HepG2 (cell line): ENCODE measurements around the gene MATN1. TPM values are rescaled to one million over a fixed set of nuclear protein-coding genes. Genes with fewer than 3 reads are reported as not detected.
A peak's percentile ranks its signal among the peaks of the same experiment; 100 is the strongest.

Experiments used
- CBX1 ChIP-seq: IDR thresholded peaks from one replicate; pipeline ENCODE4 v1.6.1; 2016; ENCODE audit warnings: antibody characterized with exemption, low read depth
- FIP1L1 ChIP-seq: fragments of 200-400 bp; formaldehyde crosslinking; IDR thresholded peaks from 2 replicates; pipeline ENCODE4 v1.6.1; 2018; ENCODE audit warnings: low read depth, mild to moderate bottlenecking, low read length, moderate library complexity, borderline replicate concordance; ENCODE audit not compliant: insufficient read depth
- GATA4 ChIP-seq: sonication (generic); IDR thresholded peaks from 2 replicates; pipeline ENCODE4 v1.6.1; 2016; ENCODE audit warnings: antibody characterized with exemption, low read depth, borderline replicate concordance
- HNF4G ChIP-seq, 2 experiments: sonication (generic) in 1 of 2; formaldehyde crosslinking in 1 of 2; IDR thresholded peaks; 2 replicates each; pipeline versions ENCODE4 v1.4.0 to v1.6.1; 2011 to 2020; ENCODE audit warnings: borderline replicate concordance in 2 of 2, low read depth in 2 of 2, mild to moderate bottlenecking in 2 of 2, low read length in 1 of 2, missing genetic modification reagents in 1 of 2, moderate library complexity in 1 of 2
- MTA1 ChIP-seq: sonication (generic); formaldehyde crosslinking; IDR thresholded peaks from 2 replicates; pipeline ENCODE4 v1.4.0; 2020; ENCODE audit warnings: missing genetic modification reagents, mild to moderate bottlenecking, borderline replicate concordance
- MTF2 ChIP-seq: sonication (generic); formaldehyde crosslinking; IDR thresholded peaks from 2 replicates; pipeline ENCODE4 v1.5.0; 2020; ENCODE audit warnings: missing genetic modification reagents, borderline replicate concordance
- NR2C2 ChIP-seq: sonication (generic); formaldehyde crosslinking; IDR thresholded peaks from 2 replicates; pipeline ENCODE4 v1.4.0; 2020; ENCODE audit warnings: missing genetic modification reagents, mild to moderate bottlenecking, moderate library complexity, borderline replicate concordance
- PCBP2 ChIP-seq: fragments of 200-400 bp; formaldehyde crosslinking; optimal IDR thresholded peaks from 2 replicates; pipeline ENCODE3; 2018; ENCODE audit warnings: low read length, low read depth; ENCODE audit not compliant: poor library complexity, severe bottlenecking
- PTBP1 ChIP-seq: fragments of 200-400 bp; formaldehyde crosslinking; IDR thresholded peaks from 2 replicates; pipeline ENCODE4 v1.6.1; 2018; ENCODE audit warnings: low read length, low read depth; ENCODE audit not compliant: poor library complexity, severe bottlenecking
- SMYD3 ChIP-seq: sonication (generic); formaldehyde crosslinking; IDR thresholded peaks from 2 replicates; pipeline ENCODE4 v1.8.1; 2023; ENCODE audit warnings: mild to moderate bottlenecking, missing genetic modification reagents
- TCF7 ChIP-seq: sonication (generic); IDR thresholded peaks from 2 replicates; pipeline ENCODE4 v1.6.1; 2016; ENCODE audit warnings: antibody characterized with exemption, low read depth
- XBP1 ChIP-seq: sonication (generic); formaldehyde crosslinking; IDR thresholded peaks from 2 replicates; pipeline ENCODE4 v1.5.0; 2020; ENCODE audit warnings: missing genetic modification reagents
- YEATS2 ChIP-seq: sonication (generic); formaldehyde crosslinking; IDR thresholded peaks from 2 replicates; pipeline ENCODE4 v1.4.0; 2020; ENCODE audit warnings: missing genetic modification reagents, borderline replicate concordance
- ZFX ChIP-seq: sonication (generic); formaldehyde crosslinking; IDR thresholded peaks from 2 replicates; pipeline ENCODE4 v1.4.0; 2020; ENCODE audit warnings: mild to moderate bottlenecking, low read depth, missing genetic modification reagents, moderate library complexity
- ZSCAN22 ChIP-seq: sonication (generic); formaldehyde crosslinking; IDR thresholded peaks from 2 replicates; pipeline ENCODE4 v1.4.0; 2020; ENCODE audit warnings: mild to moderate bottlenecking, missing genetic modification reagents
- polyA plus RNA-seq, 8 experiments: library from polyadenylated mRNA; depleted of rRNA in 3 of 8; stranded (reverse) in 7 of 8; unstranded in 1 of 8; fragments of >200 nt; fragmentation: Illumina TruSeq in 4 of 8; extraction: Trizol in 4 of 8; gene quantifications; 2 replicates each; pipeline versions ENCODE4 v1.2.1 to v1.2.3, GENCODE V29; 2011 to 2016; ENCODE audit warnings: low read depth in 4 of 8, missing spikeins in 1 of 8, mixed read lengths in 1 of 8; ENCODE audit not compliant: insufficient read depth in 1 of 8
- total RNA-seq, 5 experiments: library from RNA; depleted of rRNA; stranded (reverse); fragments of >200 nt; fragmentation: Illumina TruSeq; extraction: Trizol; gene quantifications; 2 replicates each; pipeline ENCODE4 v1.2.3, GENCODE V29; 2016; ENCODE audit warnings: low read depth in 1 of 5
- TF ChIP-seq, protein P1 (sequence below): fragments of 450-650 bp; IDR thresholded peaks from 2 replicates; pipeline ENCODE4 v1.6.1; 2016
- TF ChIP-seq, protein P2 (sequence below): sonication (generic); formaldehyde crosslinking; IDR thresholded peaks from 2 replicates; pipeline ENCODE4 v1.5.0; 2020; ENCODE audit warnings: mild to moderate bottlenecking, missing genetic modification reagents
- TF ChIP-seq, protein P3 (sequence below): sonication (generic); formaldehyde crosslinking; IDR thresholded peaks from 2 replicates; pipeline ENCODE4 v1.4.0; 2020; ENCODE audit warnings: mild to moderate bottlenecking, low read depth, missing genetic modification reagents
- TF ChIP-seq, protein P4 (sequence below): sonication (generic); formaldehyde crosslinking; IDR thresholded peaks from 2 replicates; pipeline ENCODE4 v1.8.1; 2023; ENCODE audit warnings: mild to moderate bottlenecking, inconsistent platforms, moderate library complexity, missing genetic modification reagents, borderline replicate concordance
- TF ChIP-seq, protein P5 (sequence below): sonication (generic); formaldehyde crosslinking; IDR thresholded peaks from 2 replicates; pipeline ENCODE4 v1.4.0; 2020; ENCODE audit warnings: mild to moderate bottlenecking, missing genetic modification reagents

The MATN1 gene
- total and polyA plus RNA-seq, 2 of the 13 experiments (the other 11 are each of a cell fraction or from before 2014, with no cell fraction given) = 0.04 to 0.05 TPM

DNA sequence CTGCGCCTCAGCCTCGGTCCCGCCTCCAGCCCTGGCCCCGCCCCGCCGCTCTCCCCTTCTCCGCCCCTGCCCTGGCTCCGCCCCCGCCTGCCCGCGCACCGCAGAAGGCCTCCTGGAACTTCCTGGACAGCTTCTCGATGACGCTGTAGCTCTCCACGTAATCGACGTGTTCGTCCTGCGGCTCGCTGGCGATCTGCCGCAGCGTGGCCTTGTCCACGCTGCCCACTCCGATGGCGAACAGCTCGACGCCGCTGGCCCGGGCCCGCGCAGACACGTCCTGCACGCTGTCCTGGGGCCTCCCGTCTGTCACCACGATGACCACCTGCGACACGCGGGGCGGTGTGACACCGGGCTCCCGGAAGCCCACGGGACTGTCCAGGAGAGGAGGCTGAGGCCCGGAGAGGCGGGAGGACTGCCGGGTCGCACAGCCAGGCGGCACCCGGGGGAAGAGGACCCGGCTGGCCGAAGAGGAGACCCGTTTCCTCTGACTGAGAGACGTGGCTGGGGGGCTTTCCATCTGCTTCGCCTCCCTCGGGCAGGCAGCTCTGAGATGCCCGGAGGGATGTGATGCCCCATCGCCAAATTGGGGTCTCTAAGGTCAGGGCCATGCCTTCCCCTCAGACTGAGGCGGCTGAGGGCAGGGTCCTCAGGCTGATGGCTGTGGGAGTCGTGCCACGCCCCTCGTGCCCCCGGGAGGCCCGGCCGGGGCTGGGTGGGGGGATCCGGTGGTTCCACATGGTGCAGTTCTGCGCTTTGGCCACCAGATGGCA is 4.6 kb downstream of the MATN1 start (continued):
- TF ChIP-seq, protein P1, sequence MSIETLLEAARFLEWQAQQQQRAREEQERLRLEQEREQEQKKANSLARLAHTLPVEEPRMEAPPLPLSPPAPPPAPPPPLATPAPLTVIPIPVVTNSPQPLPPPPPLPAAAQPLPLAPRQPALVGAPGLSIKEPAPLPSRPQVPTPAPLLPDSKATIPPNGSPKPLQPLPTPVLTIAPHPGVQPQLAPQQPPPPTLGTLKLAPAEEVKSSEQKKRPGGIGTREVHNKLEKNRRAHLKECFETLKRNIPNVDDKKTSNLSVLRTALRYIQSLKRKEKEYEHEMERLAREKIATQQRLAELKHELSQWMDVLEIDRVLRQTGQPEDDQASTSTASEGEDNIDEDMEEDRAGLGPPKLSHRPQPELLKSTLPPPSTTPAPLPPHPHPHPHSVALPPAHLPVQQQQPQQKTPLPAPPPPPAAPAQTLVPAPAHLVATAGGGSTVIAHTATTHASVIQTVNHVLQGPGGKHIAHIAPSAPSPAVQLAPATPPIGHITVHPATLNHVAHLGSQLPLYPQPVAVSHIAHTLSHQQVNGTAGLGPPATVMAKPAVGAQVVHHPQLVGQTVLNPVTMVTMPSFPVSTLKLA = no peak
- TF ChIP-seq YEATS2 (CRISPR knock-in tag) = peak; percentile 70
- TF ChIP-seq, protein P2, sequence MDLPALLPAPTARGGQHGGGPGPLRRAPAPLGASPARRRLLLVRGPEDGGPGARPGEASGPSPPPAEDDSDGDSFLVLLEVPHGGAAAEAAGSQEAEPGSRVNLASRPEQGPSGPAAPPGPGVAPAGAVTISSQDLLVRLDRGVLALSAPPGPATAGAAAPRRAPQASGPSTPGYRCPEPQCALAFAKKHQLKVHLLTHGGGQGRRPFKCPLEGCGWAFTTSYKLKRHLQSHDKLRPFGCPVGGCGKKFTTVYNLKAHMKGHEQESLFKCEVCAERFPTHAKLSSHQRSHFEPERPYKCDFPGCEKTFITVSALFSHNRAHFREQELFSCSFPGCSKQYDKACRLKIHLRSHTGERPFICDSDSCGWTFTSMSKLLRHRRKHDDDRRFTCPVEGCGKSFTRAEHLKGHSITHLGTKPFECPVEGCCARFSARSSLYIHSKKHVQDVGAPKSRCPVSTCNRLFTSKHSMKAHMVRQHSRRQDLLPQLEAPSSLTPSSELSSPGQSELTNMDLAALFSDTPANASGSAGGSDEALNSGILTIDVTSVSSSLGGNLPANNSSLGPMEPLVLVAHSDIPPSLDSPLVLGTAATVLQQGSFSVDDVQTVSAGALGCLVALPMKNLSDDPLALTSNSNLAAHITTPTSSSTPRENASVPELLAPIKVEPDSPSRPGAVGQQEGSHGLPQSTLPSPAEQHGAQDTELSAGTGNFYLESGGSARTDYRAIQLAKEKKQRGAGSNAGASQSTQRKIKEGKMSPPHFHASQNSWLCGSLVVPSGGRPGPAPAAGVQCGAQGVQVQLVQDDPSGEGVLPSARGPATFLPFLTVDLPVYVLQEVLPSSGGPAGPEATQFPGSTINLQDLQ (CRISPR knock-in tag) = 0 out of 2 replicates have a peak, but pooled peaks have one; percentile 56
- no peak for TF ChIP-seq CBX1
- no peak for TF ChIP-seq ZSCAN22 (CRISPR knock-in tag)
- TF ChIP-seq, protein P3, sequence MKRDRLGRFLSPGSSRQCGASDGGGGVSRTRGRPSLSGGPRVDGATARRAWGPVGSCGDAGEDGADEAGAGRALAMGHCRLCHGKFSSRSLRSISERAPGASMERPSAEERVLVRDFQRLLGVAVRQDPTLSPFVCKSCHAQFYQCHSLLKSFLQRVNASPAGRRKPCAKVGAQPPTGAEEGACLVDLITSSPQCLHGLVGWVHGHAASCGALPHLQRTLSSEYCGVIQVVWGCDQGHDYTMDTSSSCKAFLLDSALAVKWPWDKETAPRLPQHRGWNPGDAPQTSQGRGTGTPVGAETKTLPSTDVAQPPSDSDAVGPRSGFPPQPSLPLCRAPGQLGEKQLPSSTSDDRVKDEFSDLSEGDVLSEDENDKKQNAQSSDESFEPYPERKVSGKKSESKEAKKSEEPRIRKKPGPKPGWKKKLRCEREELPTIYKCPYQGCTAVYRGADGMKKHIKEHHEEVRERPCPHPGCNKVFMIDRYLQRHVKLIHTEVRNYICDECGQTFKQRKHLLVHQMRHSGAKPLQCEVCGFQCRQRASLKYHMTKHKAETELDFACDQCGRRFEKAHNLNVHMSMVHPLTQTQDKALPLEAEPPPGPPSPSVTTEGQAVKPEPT (CRISPR knock-in tag) = peak; percentile 50; the same call in 1 of the 2 replicates
- TF ChIP-seq, protein P4, sequence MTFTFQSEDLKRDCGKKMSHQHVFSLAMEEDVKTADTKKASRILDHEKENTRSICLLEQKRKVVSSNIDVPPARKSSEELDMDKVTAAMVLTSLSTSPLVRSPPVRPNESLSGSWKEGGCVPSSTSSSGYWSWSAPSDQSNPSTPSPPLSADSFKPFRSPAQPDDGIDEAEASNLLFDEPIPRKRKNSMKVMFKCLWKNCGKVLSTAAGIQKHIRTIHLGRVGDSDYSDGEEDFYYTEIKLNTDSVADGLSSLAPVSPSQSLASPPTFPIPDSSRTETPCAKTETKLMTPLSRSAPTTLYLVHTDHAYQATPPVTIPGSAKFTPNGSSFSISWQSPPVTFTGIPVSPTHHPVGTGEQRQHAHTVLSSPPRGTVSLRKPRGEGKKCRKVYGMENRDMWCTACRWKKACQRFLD (CRISPR knock-in tag) = peak; percentile 71
- TF ChIP-seq, protein P5, sequence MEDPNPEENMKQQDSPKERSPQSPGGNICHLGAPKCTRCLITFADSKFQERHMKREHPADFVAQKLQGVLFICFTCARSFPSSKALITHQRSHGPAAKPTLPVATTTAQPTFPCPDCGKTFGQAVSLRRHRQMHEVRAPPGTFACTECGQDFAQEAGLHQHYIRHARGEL = 0 out of 2 replicates have a peak, but pooled peaks have one; percentile 82
- TF ChIP-seq FIP1L1 = no peak
- peak; percentile 90 for TF ChIP-seq ZFX (CRISPR knock-in tag)
- 0 out of 2 replicates have a peak, but pooled peaks have one; percentile 4 for TF ChIP-seq HNF4G (IDR thresholded peaks at IDR 0.05; ENCODE audit: borderline replicate concordance, low read depth, low read length)
- TF ChIP-seq HNF4G (CRISPR knock-in tag; IDR thresholded peaks at IDR 0.05; ENCODE audit: borderline replicate concordance, low read depth) = no peak
- TF ChIP-seq MTA1 = peak; percentile 85; the same call in 1 of the 2 replicates
- TF ChIP-seq GATA4 = no peak
- no peak for TF ChIP-seq MTF2 (CRISPR knock-in tag)
- TF ChIP-seq SMYD3 (CRISPR knock-in tag) = no peak
- peak; percentile 61 for TF ChIP-seq NR2C2 (CRISPR knock-in tag)
- no peak for TF ChIP-seq XBP1 (CRISPR knock-in tag)
- no peak for TF ChIP-seq PTBP1
- no peak for TF ChIP-seq PCBP2
- no peak for TF ChIP-seq TCF7
